Tibial nerve (tissue), 4 donors: Measurements from ENCODE around the gene NAGLU. TPM values are rescaled to one million over a fixed set of nuclear protein-coding genes. Genes with fewer than 3 reads are reported as not detected.

Experiments
- DNase-seq, 2 donors: peaks; one replicate each; pipeline ENCODE4 v3.0.0-alpha.2; 2019; ENCODE audit warnings: low spot score in 2 of 2
- H3K27ac ChIP-seq, 4 donors: fragments of 200-600 bp; sonication (generic) in 3 of 4; one replicate each; pipeline ENCODE4 v1.5.1; 2017 to 2019; ENCODE audit warnings: mild to moderate bottlenecking in 1 of 4
- H3K27me3 ChIP-seq, 2 donors: fragments of 200-600 bp; sonication (generic) in 1 of 2; one replicate each; pipeline versions ENCODE4 v1.5.1 to v1.6.0; 2017 to 2019
- H3K36me3 ChIP-seq, 3 donors: fragments of 200-600 bp; sonication (generic); one replicate each; pipeline ENCODE4 v1.5.1; 2018 to 2019
- H3K4me1 ChIP-seq, 4 donors: fragments of 200-600 bp; sonication (generic) in 3 of 4; one replicate each; pipeline ENCODE4 v1.5.1; 2017 to 2019
- H3K4me3 ChIP-seq, 4 donors: fragments of 200-600 bp; sonication (generic) in 3 of 4; one replicate each; pipeline ENCODE4 v1.5.1; 2017 to 2019; ENCODE audit warnings: mild to moderate bottlenecking in 1 of 4, moderate library complexity in 1 of 4
- H3K9me3 ChIP-seq, 4 donors: fragments of 200-600 bp; sonication (generic) in 3 of 4; one replicate each; pipeline ENCODE4 v1.5.1; 2017 to 2019
- CTCF ChIP-seq, 5 experiments: fragments of 200-600 bp in 3 of 5; fragments of 450-650 bp in 2 of 5; sonication (generic) in 3 of 5; IDR thresholded peaks; one replicate each; pipeline ENCODE4 v1.5.1; 2016 to 2019; ENCODE audit warnings: antibody characterized with exemption in 5 of 5, mild to moderate bottlenecking in 3 of 5, moderate library complexity in 2 of 5
- EP300 ChIP-seq, 2 donors: sonication (generic); formaldehyde crosslinking; IDR thresholded peaks; one replicate each; pipeline ENCODE4 v1.6.1; 2017; ENCODE audit warnings: antibody characterized with exemption in 2 of 2, mild to moderate bottlenecking in 1 of 2
- POLR2A ChIP-seq, 2 donors: fragments of 450-650 bp; IDR thresholded peaks; one replicate each; pipeline ENCODE4 v1.6.1; 2017; ENCODE audit warnings: antibody characterized with exemption in 2 of 2, mild to moderate bottlenecking in 2 of 2, moderate library complexity in 2 of 2
- WGBS, 2 donors: methylation state at CpG; one replicate each; pipeline ENCODE4 v1.1.5; 2018; 5-methylcytosine and 5-hydroxymethylcytosine counted together
- total RNA-seq, 4 donors: library from RNA; depleted of rRNA; stranded (reverse); fragments of >200 nt; gene quantifications; one replicate each; pipeline ENCODE4 v1.1.0, GENCODE V29; 2016

Gene NAGLU
- total RNA-seq, 4 donors from 2014 or later = 52.3 to 115 (median 67.3) TPM

DNA sequence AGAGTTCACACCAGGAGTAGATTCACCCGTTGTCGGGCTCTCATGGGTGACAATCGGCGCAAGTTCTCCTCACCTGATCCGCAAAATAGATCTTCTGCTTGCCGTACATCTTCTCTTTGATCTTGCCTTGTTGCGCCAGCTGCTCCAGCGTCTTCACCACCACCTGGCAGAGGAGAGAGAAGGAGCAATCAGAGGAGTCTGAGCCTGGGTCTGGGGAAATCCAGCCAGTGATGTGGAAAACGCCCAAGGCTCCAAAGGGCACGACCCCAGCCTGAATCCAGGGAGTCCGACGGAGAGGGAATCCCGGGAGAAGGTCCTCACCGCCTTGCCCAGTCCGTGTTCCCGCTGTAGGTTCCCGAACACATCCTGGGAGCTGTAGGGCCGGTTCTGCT, 41.1 kb downstream of the NAGLU start:
- 6 to 12% methylated on average over 16 to 18 of the region's 18 CpGs for WGBS, 2 donors
- H3K36me3 ChIP-seq = peaks cover 4 to 63% (median 23%) of the 10 kb centered on the region in 3 donors
- no peaks in the 10 kb centered on the region for H3K9me3 ChIP-seq
- no peaks in the 10 kb centered on the region for H3K27me3 ChIP-seq
- TF ChIP-seq POLR2A (IDR thresholded peaks at IDR 0.05) = no peak
- H3K4me3 ChIP-seq = peak overlapping the region; percentile 41 to 87 (median 72)
- no peak for DNase-seq
- H3K4me1 ChIP-seq = peaks cover 0 to 28% (median 12%) of the 10 kb centered on the region in 4 donors
- peak overlapping the region in 3 of 4 donors; percentile 85 to 90 (median 89) for H3K27ac ChIP-seq

DNA sequence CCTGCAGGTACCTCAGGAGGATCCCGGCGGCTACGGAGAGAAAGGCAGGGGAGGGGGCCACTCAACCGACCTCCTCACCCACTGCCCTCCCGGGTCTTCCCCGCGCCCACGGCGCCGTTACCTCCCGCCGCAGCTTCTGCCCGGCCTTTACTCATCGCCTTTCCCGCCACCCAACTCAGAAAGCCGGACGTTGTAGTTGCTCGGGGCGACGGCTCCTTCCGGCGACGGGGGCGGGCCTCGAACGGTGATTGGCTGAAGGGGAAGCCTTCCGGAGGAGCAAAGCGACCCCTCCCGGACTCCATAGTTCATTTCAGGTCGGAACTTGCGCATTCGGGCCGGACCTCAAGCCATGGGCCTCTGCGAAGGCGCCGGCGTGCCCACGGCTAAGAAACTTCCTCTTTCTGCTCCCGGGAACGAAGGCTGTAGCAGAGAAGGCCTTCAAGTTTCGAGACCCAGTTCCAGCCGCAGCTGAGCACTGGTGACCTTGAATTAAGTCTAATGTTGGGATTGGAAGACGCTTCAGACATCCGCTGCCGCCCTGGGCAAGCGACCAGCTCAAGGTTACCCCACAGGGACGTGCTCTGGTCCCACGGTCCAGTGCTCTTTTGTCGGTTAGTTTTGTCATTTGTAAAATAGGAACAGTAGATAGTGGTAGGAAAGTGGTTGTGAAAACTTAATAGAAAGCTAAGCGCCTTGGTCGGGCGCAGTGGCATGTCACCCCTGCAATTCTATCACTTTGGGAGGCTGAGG, 41.7 kb downstream of the NAGLU start, which contains the start of gene PSMC3IP:
Gene PSMC3IP (minus strand): TSS at position 198 of the 750 bp plus-strand sequence. CDS start 43 bp downstream, at position 155.
- Histone ChIP-seq H3K4me1 (peaks cover 0 to 28% (median 12%) of the 10 kb centered on the region in 4 donors), H3K4me3 (peak within 1 kb of the TSS; percentile 41 to 87 (median 72)), H3K27ac (peak within 1 kb of the TSS; percentile 55 to 90 (median 87)), H3K9me3 (no peaks in the 10 kb centered on the region), H3K27me3 (no peaks in the 10 kb centered on the region), H3K36me3 (peaks cover 2 to 63% (median 26%) of the 10 kb centered on the region in 3 donors)
- DNase-seq = peak; percentile 91 to 93
- WGBS, 2 donors = 0% methylated on average over 27 to 52 of the region's 52 CpGs
- TF ChIP-seq POLR2A (IDR thresholded peaks at IDR 0.05) (peak; percentile 45 to 73), CTCF (IDR thresholded peaks at IDR 0.05) (peak; percentile 19 to 71 (median 39)), EP300 (IDR thresholded peaks at IDR 0.05) (peak; percentile 86 to 94)

- H3K4me1 ChIP-seq = peaks cover 0 to 28% (median 12%) of the 10 kb centered on the region in 4 donors
- peak overlapping the region; percentile 41 to 87 (median 72) for H3K4me3 ChIP-seq
- peak overlapping the region; percentile 55 to 90 (median 87) for H3K27ac ChIP-seq
- DNase-seq = peak; percentile 69 to 88
- no peaks in the 10 kb centered on the region for H3K27me3 ChIP-seq
- TF ChIP-seq EP300 (IDR thresholded peaks at IDR 0.05) (no peak), CTCF (IDR thresholded peaks at IDR 0.05) (peak; percentile 65 to 78 (median 76))
- H3K9me3 ChIP-seq = no peaks in the 10 kb centered on the region
- WGBS, 2 donors = 0 to 1% methylated on average over 20 of the region's 20 CpGs
- peaks cover 2 to 63% (median 27%) of the 10 kb centered on the region in 3 donors for H3K36me3 ChIP-seq
These were observed 42.3 kb downstream of the NAGLU start for GRCh38 chr17:42578282-42578869.

- no peak overlapping the region for H3K4me3 ChIP-seq
- WGBS, 2 donors = 46 to 52% methylated on average over 2 of the region's 2 CpGs
- no peaks in the 10 kb centered on the region for H3K27me3 ChIP-seq
- TF ChIP-seq CTCF (IDR thresholded peaks at IDR 0.05) (no peak), POLR2A (IDR thresholded peaks at IDR 0.05) (no peak), EP300 (IDR thresholded peaks at IDR 0.05) (no peak)
- DNase-seq = no peak
- no peak overlapping the region for H3K27ac ChIP-seq
- H3K4me1 ChIP-seq = peaks cover 0 to 28% (median 12%) of the 10 kb centered on the region in 4 donors
- H3K36me3 ChIP-seq = peaks cover 2 to 63% (median 35%) of the 10 kb centered on the region in 3 donors
- no peaks in the 10 kb centered on the region for H3K9me3 ChIP-seq
These were observed 43.9 kb downstream of the NAGLU start for GRCh38 chr17:42579794-42580551.

- DNase-seq = no peak
- Histone ChIP-seq H3K9me3 (no peaks in the 10 kb centered on the region), H3K36me3 (peaks cover 2 to 76% (median 43%) of the 10 kb centered on the region in 3 donors), H3K27me3 (no peaks in the 10 kb centered on the region), H3K4me1 (peaks cover 0 to 19% (median 9%) of the 10 kb centered on the region in 4 donors), H3K27ac (no peak overlapping the region), H3K4me3 (no peak overlapping the region)
- WGBS, 2 donors = 80 to 85% methylated on average over 7 to 10 of the region's 10 CpGs
- TF ChIP-seq EP300 (IDR thresholded peaks at IDR 0.05) (no peak), CTCF (IDR thresholded peaks at IDR 0.05) (no peak), POLR2A (IDR thresholded peaks at IDR 0.05) (no peak)
These were observed 45.8 kb downstream of the NAGLU start for GRCh38 chr17:42581744-42582270.
